WTC11 (cell line): ENCODE measurements around the gene STK33. TPM values are rescaled to one million over a fixed set of nuclear protein-coding genes. Genes with fewer than 3 reads are reported as not detected.

Source experiments
- ATAC-seq: fragments of 200-7000 bp; cut with Tn5 transposase; 2 replicates; pipeline ENCODE4 v1.10.0; 2021; ENCODE audit warnings: mild to moderate bottlenecking, moderate library complexity
- CTCF ChIA-PET: fragments of 300-600 bp; sonication (Branson Sonifier 250); formaldehyde crosslinking; loops from one replicate; lab custom pipeline; 2021; ENCODE audit warnings: antibody characterized with exemption; lab: Charles Lee
- POLR2A ChIA-PET: fragments of 350-600 bp; sonication (Branson Sonifier 250); formaldehyde crosslinking; loops from one replicate; lab custom pipeline; 2021; ENCODE audit warnings: antibody characterized with exemption; lab: Charles Lee
- DNase-seq: peaks from one replicate; pipeline ENCODE4 v3.0.0; 2021; ENCODE audit warnings: low spot score
- H3K27ac Mint-ChIP-seq: 2 replicates; pipeline ENCODE4 v1.8.0; 2021; ENCODE audit warnings: mixed read lengths
- H3K27me3 Mint-ChIP-seq: 2 replicates; pipeline ENCODE4 v1.8.0; 2021; ENCODE audit warnings: low read depth, mild to moderate bottlenecking, moderate library complexity, mixed read lengths
- H3K36me3 Mint-ChIP-seq: 2 replicates; pipeline ENCODE4 v1.8.0; 2021; ENCODE audit warnings: mixed read lengths
- H3K4me1 Mint-ChIP-seq: 2 replicates; pipeline ENCODE4 v1.8.0; 2022; ENCODE audit warnings: mixed read lengths
- H3K4me3 Mint-ChIP-seq: 2 replicates; pipeline ENCODE4 v1.8.0; 2021; ENCODE audit warnings: mild to moderate bottlenecking, moderate library complexity, mixed read lengths
- H3K9me3 Mint-ChIP-seq: 2 replicates; pipeline ENCODE4 v1.8.0; 2021; ENCODE audit warnings: mixed read lengths
- ATF2 ChIP-seq: sonication (generic); formaldehyde crosslinking; IDR thresholded peaks from 2 replicates; pipeline ENCODE4 v1.8.1; 2022; ENCODE audit warnings: low read depth, missing genetic modification reagents, borderline replicate concordance
- CDX4 ChIP-seq: fragments of 250-450 bp; sonication (Bioruptor Pico); IDR thresholded peaks from 2 replicates; pipeline ENCODE4 v1.9.0; 2021; ENCODE audit warnings: moderate library complexity, mild to moderate bottlenecking, inconsistent platforms, borderline replicate concordance
- E2F4 ChIP-seq: sonication (generic); formaldehyde crosslinking; IDR thresholded peaks from 2 replicates; pipeline ENCODE4 v1.8.1; 2022; ENCODE audit warnings: low read depth, mild to moderate bottlenecking, moderate library complexity, missing genetic modification reagents, borderline replicate concordance
- ELF4 ChIP-seq: sonication (generic); formaldehyde crosslinking; IDR thresholded peaks from 2 replicates; pipeline ENCODE4 v1.8.1; 2022; ENCODE audit warnings: low read depth, mild to moderate bottlenecking, moderate library complexity, missing genetic modification reagents
- FOXP4 ChIP-seq: sonication (generic); formaldehyde crosslinking; IDR thresholded peaks from 2 replicates; pipeline ENCODE4 v1.8.0; 2022; ENCODE audit warnings: mild to moderate bottlenecking, missing genetic modification reagents
- GTF2I ChIP-seq: fragments of 250-450 bp; sonication (Bioruptor Pico); conservative IDR thresholded peaks from 2 replicates; pipeline ENCODE4 v1.4.0; 2021; ENCODE audit warnings: mild to moderate bottlenecking
- IRF1 ChIP-seq: sonication (generic); formaldehyde crosslinking; IDR thresholded peaks from 2 replicates; pipeline ENCODE4 v1.8.0; 2023; ENCODE audit warnings: missing genetic modification reagents
- MAX ChIP-seq: sonication (generic); formaldehyde crosslinking; IDR thresholded peaks from 2 replicates; pipeline ENCODE4 v1.8.0; 2022; ENCODE audit warnings: mild to moderate bottlenecking, missing genetic modification reagents
- PRRX2 ChIP-seq: fragments of 250-450 bp; sonication (Bioruptor Pico); IDR thresholded peaks from 2 replicates; pipeline ENCODE4 v1.8.0; 2021; ENCODE audit warnings: mild to moderate bottlenecking
- TCF7 ChIP-seq: sonication (generic); formaldehyde crosslinking; IDR thresholded peaks from 2 replicates; pipeline ENCODE4 v1.8.0; 2022; ENCODE audit warnings: mild to moderate bottlenecking, low read depth, missing genetic modification reagents, moderate library complexity
- TEAD4 ChIP-seq: sonication (generic); formaldehyde crosslinking; IDR thresholded peaks from 2 replicates; pipeline ENCODE4 v1.8.0; 2022; ENCODE audit warnings: mild to moderate bottlenecking, missing genetic modification reagents
- USF2 ChIP-seq: sonication (generic); formaldehyde crosslinking; IDR thresholded peaks from 2 replicates; pipeline ENCODE4 v1.8.1; 2023; ENCODE audit warnings: mild to moderate bottlenecking, missing genetic modification reagents, moderate library complexity
- ZBTB43 ChIP-seq: sonication (generic); formaldehyde crosslinking; IDR thresholded peaks from 2 replicates; pipeline ENCODE4 v1.8.1; 2023; ENCODE audit warnings: mild to moderate bottlenecking, missing genetic modification reagents
- ZMAT4 ChIP-seq: fragments of 250-450 bp; sonication (Bioruptor Pico); IDR thresholded peaks from 2 replicates; pipeline ENCODE4 v1.9.0; 2021; ENCODE audit warnings: mild to moderate bottlenecking
- ZNF219 ChIP-seq: sonication (generic); formaldehyde crosslinking; IDR thresholded peaks from 2 replicates; pipeline ENCODE4 v1.8.0; 2023; ENCODE audit warnings: missing genetic modification reagents, mild to moderate bottlenecking, borderline replicate concordance
- ZNF281 ChIP-seq: sonication (generic); formaldehyde crosslinking; IDR thresholded peaks from 2 replicates; pipeline ENCODE4 v1.8.0; 2023; ENCODE audit warnings: mild to moderate bottlenecking, missing genetic modification reagents
- ZNF512 ChIP-seq: sonication (generic); formaldehyde crosslinking; IDR thresholded peaks from 2 replicates; pipeline ENCODE4 v1.8.1; 2022; ENCODE audit warnings: missing genetic modification reagents, borderline replicate concordance
- total RNA-seq: library from RNA; stranded (reverse); gene quantifications from 3 replicates; pipeline ENCODE4 v1.2.3, GENCODE V29; 2021

Gene STK33
- total RNA-seq, 1 experiment from 2014 or later = 13.3 TPM

- TF ChIP-seq E2F4 (CRISPR knock-in tag) (no peak), TEAD4 (no peak), ZMAT4 (no peak), IRF1 (CRISPR knock-in tag) (no peak), TCF7 (CRISPR knock-in tag) (no peak)
Observed at GRCh38 chr11:8361664-8362210, 232.3 kb downstream of the STK33 start (continued).

GRCh38 chr11:8361206-8361605, 232.8 kb downstream of the STK33 start:
- H3K4me3 Mint-ChIP-seq = no peak overlapping the region
- ATAC-seq = no peak
- no peaks in the 10 kb centered on the region for H3K36me3 Mint-ChIP-seq
- CTCF ChIA-PET = interaction anchor here (1.1 kb wide), 1 partner anchor 31 kb away, joined by 3 read pairs; no protein-coding TSS in a partner anchor
- DNase-seq = no peak
- POLR2A ChIA-PET = no interaction called here
- H3K9me3 Mint-ChIP-seq = no peaks in the 10 kb centered on the region
- H3K27me3 Mint-ChIP-seq = no peaks in the 10 kb centered on the region
- H3K27ac Mint-ChIP-seq = no peak overlapping the region
- H3K4me1 Mint-ChIP-seq = peaks cover 9% of the 10 kb centered on the region
- TF ChIP-seq ZBTB43 (CRISPR knock-in tag) (no peak), ATF2 (CRISPR knock-in tag) (no peak), IRF1 (CRISPR knock-in tag) (no peak), USF2 (CRISPR knock-in tag) (no peak), MAX (CRISPR knock-in tag) (no peak), FOXP4 (CRISPR knock-in tag) (no peak), ZNF281 (CRISPR knock-in tag) (no peak), PRRX2 (CRISPR knock-in tag) (no peak), ELF4 (CRISPR knock-in tag) (no peak), ZNF219 (CRISPR knock-in tag) (no peak), CDX4 (CRISPR knock-in tag) (no peak), GTF2I (CRISPR knock-in tag) (no peak), ZNF512 (CRISPR knock-in tag) (no peak)
